Gastrocnemius medialis (tissue), 4 donors: ENCODE results near the gene MEF2C. TPM values are rescaled to one million over a fixed set of nuclear protein-coding genes. Genes with fewer than 3 reads are reported as not detected.
A peak's percentile ranks its signal among the peaks of the same experiment; 100 is the strongest.

Source experiments
- ATAC-seq, 2 donors: fragments of 150-250 bp; one replicate each; pipeline ENCODE4 v1.9.1; 2016
- DNase-seq, 2 donors: peaks; one replicate each; pipeline ENCODE4 v3.0.0-alpha.2; 2019
- H3K27ac ChIP-seq, 4 donors: fragments of 200-600 bp; sonication (generic); 1 replicate in 1 of 4; 2 replicates in 3 of 4; pipeline ENCODE4 v1.5.1; 2016 to 2018; ENCODE audit warnings: mild to moderate bottlenecking in 2 of 4, moderate library complexity in 1 of 4
- H3K27me3 ChIP-seq, 3 donors: fragments of 200-600 bp; sonication (generic) in 2 of 3; 1 replicate in 1 of 3; 2 replicates in 2 of 3; pipeline versions ENCODE4 v1.5.1 to v1.6.0; 2016 to 2019; ENCODE audit warnings: mild to moderate bottlenecking in 1 of 3, moderate library complexity in 1 of 3
- H3K36me3 ChIP-seq, 2 donors: fragments of 200-600 bp; sonication (generic) in 1 of 2; one replicate each; pipeline ENCODE4 v1.5.1; 2017 to 2018
- H3K4me1 ChIP-seq, 2 donors: fragments of 200-600 bp; sonication (generic) in 1 of 2; one replicate each; pipeline ENCODE4 v1.5.1; 2016 to 2017; ENCODE audit warnings: mild to moderate bottlenecking in 2 of 2
- H3K4me3 ChIP-seq, 4 donors: fragments of 200-600 bp; sonication (generic) in 3 of 4; 1 replicate in 1 of 4; 2 replicates in 3 of 4; pipeline ENCODE4 v1.5.1; 2016 to 2019; ENCODE audit warnings: mild to moderate bottlenecking in 2 of 4
- H3K9me3 ChIP-seq, 3 donors: fragments of 200-600 bp; sonication (generic) in 2 of 3; 1 replicate in 1 of 3; 2 replicates in 2 of 3; pipeline ENCODE4 v1.5.1; 2016 to 2019
- POLR2A ChIP-seq, 2 donors: fragments of 450-650 bp; IDR thresholded peaks; one replicate each; pipeline ENCODE4 v1.6.1; 2017; ENCODE audit warnings: antibody characterized with exemption in 2 of 2, mild to moderate bottlenecking in 2 of 2, moderate library complexity in 2 of 2
- in situ Hi-C, 4 donors: fragments of 200-750 bp; cut with MboI; loops; one replicate each; pipeline versions ENCODE4 v1.15.0 to v1.8.0; 2017; ENCODE audit warnings: low sequenced_read_pairs in 4 of 4
- intact Hi-C: fragments of 100-400 bp; cut with DNase I; formaldehyde crosslinking; loops from one replicate; pipeline ENCODE4 v1.15.1; 2023; ENCODE audit warnings: low total_unique reads
- total RNA-seq, 4 donors: library from RNA; depleted of rRNA; stranded (reverse); fragments of >200 nt; gene quantifications; one replicate each; pipeline versions ENCODE4 v1.1.0 to v1.2.3, GENCODE V29; 2016
- TF ChIP-seq, protein P1 (sequence below), 5 experiments: fragments of 450-650 bp in 3 of 5; fragments of 200-600 bp in 2 of 5; sonication (generic) in 2 of 5; IDR thresholded peaks in 4 of 5; conservative IDR thresholded peaks in 1 of 5; 1 replicate in 4 of 5; 2 replicates in 1 of 5; pipeline ENCODE4 v1.5.1; 2016 to 2019; ENCODE audit warnings: antibody characterized with exemption in 5 of 5, mild to moderate bottlenecking in 3 of 5, moderate library complexity in 3 of 5

Gene MEF2C
- total RNA-seq, 4 donors from 2014 or later = 63.8 to 192 (median 128) TPM

DNA sequence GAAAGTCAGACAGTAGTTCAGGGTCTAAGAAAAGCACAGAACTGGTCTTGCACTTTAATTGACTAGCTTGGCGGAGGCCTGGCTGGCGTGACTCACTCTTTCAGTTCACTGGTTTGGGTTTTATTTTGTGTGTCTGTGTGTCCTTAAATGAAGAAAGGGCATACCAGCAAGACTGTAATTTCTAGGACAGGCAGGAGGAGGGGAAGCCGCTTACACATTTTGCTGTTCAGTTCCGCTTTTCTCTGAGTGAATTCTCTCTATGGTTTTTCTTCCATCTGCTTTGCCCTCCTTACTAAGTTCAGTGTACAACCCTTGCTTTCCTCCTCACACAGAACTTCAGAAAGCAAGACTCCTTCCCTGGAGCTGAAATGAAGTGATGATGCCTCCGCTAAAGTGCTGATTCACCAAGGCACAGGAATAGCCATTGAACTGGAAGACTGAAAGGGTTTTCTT lies 150.8 kb downstream of the MEF2C start:
- TF ChIP-seq, protein P1, sequence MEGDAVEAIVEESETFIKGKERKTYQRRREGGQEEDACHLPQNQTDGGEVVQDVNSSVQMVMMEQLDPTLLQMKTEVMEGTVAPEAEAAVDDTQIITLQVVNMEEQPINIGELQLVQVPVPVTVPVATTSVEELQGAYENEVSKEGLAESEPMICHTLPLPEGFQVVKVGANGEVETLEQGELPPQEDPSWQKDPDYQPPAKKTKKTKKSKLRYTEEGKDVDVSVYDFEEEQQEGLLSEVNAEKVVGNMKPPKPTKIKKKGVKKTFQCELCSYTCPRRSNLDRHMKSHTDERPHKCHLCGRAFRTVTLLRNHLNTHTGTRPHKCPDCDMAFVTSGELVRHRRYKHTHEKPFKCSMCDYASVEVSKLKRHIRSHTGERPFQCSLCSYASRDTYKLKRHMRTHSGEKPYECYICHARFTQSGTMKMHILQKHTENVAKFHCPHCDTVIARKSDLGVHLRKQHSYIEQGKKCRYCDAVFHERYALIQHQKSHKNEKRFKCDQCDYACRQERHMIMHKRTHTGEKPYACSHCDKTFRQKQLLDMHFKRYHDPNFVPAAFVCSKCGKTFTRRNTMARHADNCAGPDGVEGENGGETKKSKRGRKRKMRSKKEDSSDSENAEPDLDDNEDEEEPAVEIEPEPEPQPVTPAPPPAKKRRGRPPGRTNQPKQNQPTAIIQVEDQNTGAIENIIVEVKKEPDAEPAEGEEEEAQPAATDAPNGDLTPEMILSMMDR (IDR thresholded peaks at IDR 0.05 in 4 of 5, conservative IDR thresholded peaks at IDR 0.05 in 1 of 5) = no peak
- no peak for TF ChIP-seq POLR2A (IDR thresholded peaks at IDR 0.05)
- Histone ChIP-seq H3K27me3 (no peaks in the 10 kb centered on the region), H3K4me1 (peaks cover 27 to 37% of the 10 kb centered on the region in 2 donors), H3K27ac (peak overlapping the region; percentile 62 to 76 (median 69)), H3K4me3 (no peak overlapping the region), H3K36me3 (peaks cover 0 to 36% of the 10 kb centered on the region in 2 donors), H3K9me3 (no peaks in the 10 kb centered on the region)
- ATAC-seq = peak in 1 of 2 donors; percentile 19
- intact Hi-C loops = loop anchor here (5.0 to 10.0 kb wide), 2 partner anchors 215 to 723 kb away; no protein-coding TSS in a partner anchor
- peak in 1 of 2 donors; percentile 18 for DNase-seq
- in situ Hi-C loops = loop anchor here (10.0 to 25.0 kb wide), 6 partner anchors 153 to 1533 kb away; partner anchors contain the start of gene MEF2C (in 3 of the 4)

DNA sequence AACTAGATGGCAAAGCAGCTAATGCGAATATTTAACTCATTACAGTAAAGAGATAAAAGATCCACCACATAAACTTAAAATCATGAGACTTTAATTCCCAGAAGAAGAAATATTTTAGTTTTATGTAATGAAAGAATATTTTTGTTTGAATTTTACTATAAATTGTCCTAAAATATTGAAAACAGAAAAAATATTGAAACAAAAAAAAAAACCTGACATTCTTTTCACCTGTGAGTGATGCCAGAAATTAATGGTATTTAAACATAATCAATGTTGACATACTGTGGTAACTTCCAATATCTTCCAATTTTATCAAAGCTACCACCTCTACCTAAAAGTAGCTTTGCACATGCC lies 153.2 kb downstream of the MEF2C start:
- Histone ChIP-seq H3K4me3 (no peak overlapping the region), H3K4me1 (peaks cover 15 to 17% of the 10 kb centered on the region in 2 donors), H3K36me3 (peaks cover 0 to 59% of the 10 kb centered on the region in 2 donors), H3K27ac (peak overlapping the region in 3 of 4 donors; percentile 62 to 76 (median 67)), H3K9me3 (no peaks in the 10 kb centered on the region), H3K27me3 (no peaks in the 10 kb centered on the region)
- in situ Hi-C loops (loop anchor here (10.0 to 25.0 kb wide), 6 partner anchors 155 to 1535 kb away; partner anchors contain the start of gene MEF2C (in 3 of the 4)), intact Hi-C loops (loop anchor here (5.0 to 10.0 kb wide), 6 partner anchors 217 to 1455 kb away; no protein-coding TSS in a partner anchor)
- ATAC-seq (no peak), DNase-seq (no peak)
- no peak for TF ChIP-seq POLR2A (IDR thresholded peaks at IDR 0.05)
- TF ChIP-seq, protein P1 (IDR thresholded peaks at IDR 0.05 in 4 of 5, conservative IDR thresholded peaks at IDR 0.05 in 1 of 5) = peak in 1 of 5 experiments; percentile 8

DNA sequence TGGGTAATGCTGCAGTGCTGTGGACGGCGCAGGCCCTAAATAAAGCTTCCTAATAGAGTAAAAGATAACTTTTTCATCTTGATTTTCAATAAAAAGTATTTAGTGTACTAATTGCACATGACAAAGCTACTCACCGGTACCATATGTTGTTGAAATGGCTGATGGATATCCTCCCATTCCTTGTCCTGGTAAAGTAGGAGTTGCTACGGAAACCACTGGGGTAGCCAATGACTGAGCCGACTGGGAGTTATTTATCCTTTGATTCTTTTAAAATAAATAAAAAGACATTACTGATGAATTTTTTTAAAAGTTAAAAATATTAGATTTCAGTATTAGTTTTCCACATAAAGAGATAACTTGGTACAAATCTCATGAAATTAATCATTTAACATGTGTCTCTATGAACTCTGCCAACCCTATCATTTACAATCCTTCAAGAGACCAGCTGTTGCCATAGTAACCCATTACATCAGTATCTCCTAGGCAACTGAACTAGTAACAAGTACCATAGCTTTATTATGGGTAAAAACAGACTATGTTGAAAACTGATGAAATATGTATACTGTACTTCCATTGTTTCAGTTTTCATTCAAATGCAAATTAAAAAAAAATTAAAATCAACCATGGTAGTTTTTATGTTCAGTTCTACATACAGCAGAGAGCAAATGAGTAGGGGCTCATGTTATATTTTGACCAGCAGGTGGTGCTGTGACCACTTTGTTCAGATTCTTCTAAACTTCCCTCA lies 153.7 kb downstream of the MEF2C start:
- DNase-seq (peak; percentile 23 to 61), ATAC-seq (peak; percentile 71 to 77)
- TF ChIP-seq, protein P1 (IDR thresholded peaks at IDR 0.05 in 4 of 5, conservative IDR thresholded peaks at IDR 0.05 in 1 of 5) = peak; percentile 68 to 83 (median 76)
- TF ChIP-seq POLR2A (IDR thresholded peaks at IDR 0.05) = no peak
- intact Hi-C loops = loop anchor here (5.0 to 10.0 kb wide), 4 partner anchors 356 to 1456 kb away; no protein-coding TSS in a partner anchor
- no peak overlapping the region for H3K4me3 ChIP-seq
- in situ Hi-C loops = loop anchor here in 3 of 4 donors (10.0 to 25.0 kb wide), 4 partner anchors 158 to 1536 kb away; partner anchors contain the start of gene MEF2C (in 1 of the 3)
- H3K27ac ChIP-seq = peak overlapping the region in 3 of 4 donors; percentile 62 to 76 (median 67)
- peaks cover 0 to 63% of the 10 kb centered on the region in 2 donors for H3K36me3 ChIP-seq
- H3K9me3 ChIP-seq = no peaks in the 10 kb centered on the region
- H3K27me3 ChIP-seq = no peaks in the 10 kb centered on the region
- H3K4me1 ChIP-seq = peaks cover 10 to 13% of the 10 kb centered on the region in 2 donors

DNA sequence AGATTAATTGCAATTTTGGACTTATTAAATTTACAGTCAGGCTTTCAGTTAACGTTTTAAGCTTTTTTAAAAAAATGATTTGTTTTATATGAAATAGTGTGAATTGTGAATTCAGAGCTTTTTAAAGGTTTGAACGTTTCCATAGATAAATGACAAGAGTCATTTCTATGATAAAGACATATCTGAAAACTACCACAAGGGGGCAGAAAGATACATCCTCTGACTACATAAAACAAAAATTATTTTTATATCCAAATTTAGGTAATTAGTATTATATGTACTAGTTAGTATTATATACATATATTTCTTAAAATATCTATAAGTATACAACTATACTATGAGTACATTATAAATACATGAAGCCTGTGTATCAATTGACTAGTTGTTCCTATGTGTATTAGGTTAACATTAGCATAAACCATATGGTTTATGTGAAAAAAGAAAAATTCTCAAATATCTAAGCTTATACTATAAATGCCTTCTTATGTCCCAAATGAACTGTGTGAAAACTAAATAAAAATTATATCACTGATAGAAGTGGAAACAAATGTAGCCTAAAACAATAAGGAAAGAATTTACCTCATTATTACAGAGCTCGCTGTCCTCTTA lies 155.2 kb downstream of the MEF2C start:
- intact Hi-C loops = loop anchor here (2.0 to 10.0 kb wide), 5 partner anchors 357 to 1537 kb away; no protein-coding TSS in a partner anchor
- Histone ChIP-seq H3K4me1 (peaks cover 6 to 10% of the 10 kb centered on the region in 2 donors), H3K27ac (peak overlapping the region; percentile 13 to 40 (median 32)), H3K4me3 (no peak overlapping the region), H3K27me3 (no peaks in the 10 kb centered on the region), H3K36me3 (peaks cover 0 to 65% of the 10 kb centered on the region in 2 donors), H3K9me3 (no peaks in the 10 kb centered on the region)
- ATAC-seq (no peak), DNase-seq (no peak)
- TF ChIP-seq, protein P1 (IDR thresholded peaks at IDR 0.05 in 4 of 5, conservative IDR thresholded peaks at IDR 0.05 in 1 of 5) = peak in 4 of 5 experiments; percentile 47 to 62 (median 54)
- TF ChIP-seq POLR2A (IDR thresholded peaks at IDR 0.05) = no peak
- in situ Hi-C loops = loop anchor here in 3 of 4 donors (10.0 to 25.0 kb wide), 4 partner anchors 159 to 1537 kb away; partner anchors contain the start of gene MEF2C (in 1 of the 3)
